ENCODE measurements around the gene OR5A2.

DNA sequence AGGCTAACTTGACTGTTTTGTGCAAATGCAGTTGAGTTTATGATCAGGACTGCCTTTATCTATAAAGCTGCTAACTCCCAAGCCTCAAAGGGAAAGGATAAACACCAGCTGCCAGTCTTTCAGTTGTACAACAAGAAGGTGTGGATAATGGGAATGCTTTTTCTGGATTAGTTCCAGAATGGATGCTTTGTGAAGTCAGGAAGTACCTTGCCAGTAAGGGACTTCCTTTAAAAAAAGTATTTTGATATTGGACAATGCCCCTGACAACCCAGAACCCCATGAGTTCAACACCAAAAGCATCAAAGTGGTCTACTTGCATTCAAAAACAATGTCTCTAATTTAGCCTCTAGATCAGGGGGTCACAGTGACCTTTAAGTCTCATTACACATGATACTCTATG lies 32.0 kb downstream of the OR5A2 start:
- TF ChIP-seq, protein P1, sequence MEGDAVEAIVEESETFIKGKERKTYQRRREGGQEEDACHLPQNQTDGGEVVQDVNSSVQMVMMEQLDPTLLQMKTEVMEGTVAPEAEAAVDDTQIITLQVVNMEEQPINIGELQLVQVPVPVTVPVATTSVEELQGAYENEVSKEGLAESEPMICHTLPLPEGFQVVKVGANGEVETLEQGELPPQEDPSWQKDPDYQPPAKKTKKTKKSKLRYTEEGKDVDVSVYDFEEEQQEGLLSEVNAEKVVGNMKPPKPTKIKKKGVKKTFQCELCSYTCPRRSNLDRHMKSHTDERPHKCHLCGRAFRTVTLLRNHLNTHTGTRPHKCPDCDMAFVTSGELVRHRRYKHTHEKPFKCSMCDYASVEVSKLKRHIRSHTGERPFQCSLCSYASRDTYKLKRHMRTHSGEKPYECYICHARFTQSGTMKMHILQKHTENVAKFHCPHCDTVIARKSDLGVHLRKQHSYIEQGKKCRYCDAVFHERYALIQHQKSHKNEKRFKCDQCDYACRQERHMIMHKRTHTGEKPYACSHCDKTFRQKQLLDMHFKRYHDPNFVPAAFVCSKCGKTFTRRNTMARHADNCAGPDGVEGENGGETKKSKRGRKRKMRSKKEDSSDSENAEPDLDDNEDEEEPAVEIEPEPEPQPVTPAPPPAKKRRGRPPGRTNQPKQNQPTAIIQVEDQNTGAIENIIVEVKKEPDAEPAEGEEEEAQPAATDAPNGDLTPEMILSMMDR (conservative IDR thresholded peaks at IDR 0.05; ENCODE audit: low read depth in 2 of 2) = no peak
- TF ChIP-seq EZH2 (IDR thresholded peaks at IDR 0.05; ENCODE audit: low read depth, unreplicated experiment) (no peak), NANOG (IDR thresholded peaks at IDR 0.05; ENCODE audit: borderline replicate concordance) (no peak), POLR2AphosphoS5 (IDR thresholded peaks at IDR 0.05; ENCODE audit: low read depth) (no peak), CREB1 (CRISPR knock-in tag; IDR thresholded peaks at IDR 0.05; ENCODE audit: low read depth) (no peak), EZH2phosphoT487 (IDR thresholded peaks at IDR 0.05; ENCODE audit: unreplicated experiment) (no peak), JUNB (IDR thresholded peaks at IDR 0.05; ENCODE audit: unreplicated experiment) (no peak), ZNF331 (CRISPR knock-in tag; IDR thresholded peaks at IDR 0.05; ENCODE audit: low read depth) (no peak)
- TF ChIP-seq, protein P2, sequence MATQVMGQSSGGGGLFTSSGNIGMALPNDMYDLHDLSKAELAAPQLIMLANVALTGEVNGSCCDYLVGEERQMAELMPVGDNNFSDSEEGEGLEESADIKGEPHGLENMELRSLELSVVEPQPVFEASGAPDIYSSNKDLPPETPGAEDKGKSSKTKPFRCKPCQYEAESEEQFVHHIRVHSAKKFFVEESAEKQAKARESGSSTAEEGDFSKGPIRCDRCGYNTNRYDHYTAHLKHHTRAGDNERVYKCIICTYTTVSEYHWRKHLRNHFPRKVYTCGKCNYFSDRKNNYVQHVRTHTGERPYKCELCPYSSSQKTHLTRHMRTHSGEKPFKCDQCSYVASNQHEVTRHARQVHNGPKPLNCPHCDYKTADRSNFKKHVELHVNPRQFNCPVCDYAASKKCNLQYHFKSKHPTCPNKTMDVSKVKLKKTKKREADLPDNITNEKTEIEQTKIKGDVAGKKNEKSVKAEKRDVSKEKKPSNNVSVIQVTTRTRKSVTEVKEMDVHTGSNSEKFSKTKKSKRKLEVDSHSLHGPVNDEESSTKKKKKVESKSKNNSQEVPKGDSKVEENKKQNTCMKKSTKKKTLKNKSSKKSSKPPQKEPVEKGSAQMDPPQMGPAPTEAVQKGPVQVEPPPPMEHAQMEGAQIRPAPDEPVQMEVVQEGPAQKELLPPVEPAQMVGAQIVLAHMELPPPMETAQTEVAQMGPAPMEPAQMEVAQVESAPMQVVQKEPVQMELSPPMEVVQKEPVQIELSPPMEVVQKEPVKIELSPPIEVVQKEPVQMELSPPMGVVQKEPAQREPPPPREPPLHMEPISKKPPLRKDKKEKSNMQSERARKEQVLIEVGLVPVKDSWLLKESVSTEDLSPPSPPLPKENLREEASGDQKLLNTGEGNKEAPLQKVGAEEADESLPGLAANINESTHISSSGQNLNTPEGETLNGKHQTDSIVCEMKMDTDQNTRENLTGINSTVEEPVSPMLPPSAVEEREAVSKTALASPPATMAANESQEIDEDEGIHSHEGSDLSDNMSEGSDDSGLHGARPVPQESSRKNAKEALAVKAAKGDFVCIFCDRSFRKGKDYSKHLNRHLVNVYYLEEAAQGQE (IDR thresholded peaks at IDR 0.05; ENCODE audit: unreplicated experiment) = no peak

All from GM23338 (cell line).